Measurements from ENCODE around the gene NLE1. TPM values are rescaled to one million over a fixed set of nuclear protein-coding genes. Genes with fewer than 3 reads are reported as not detected.

Gene NLE1
- total RNA-seq, 4 donors from 2014 or later, result 5.1 to 11.7 (median 8.3) TPM

- H3K4me1 ChIP-seq, result no peaks in the 10 kb centered on the region
- H3K4me3 ChIP-seq, result no peak overlapping the region
- H3K36me3 ChIP-seq, result peaks cover 0 to 30% (median 0%) of the 10 kb centered on the region in 3 donors
- TF ChIP-seq CTCF (IDR thresholded peaks at IDR 0.05), result no peak
- TF ChIP-seq POLR2A (IDR thresholded peaks at IDR 0.05), result no peak
- no peaks in the 10 kb centered on the region for H3K9me3 ChIP-seq
- no peak overlapping the region for H3K27ac ChIP-seq
- no peak for DNase-seq
- no peaks in the 10 kb centered on the region for H3K27me3 ChIP-seq
Observed at GRCh38 chr17:35129973-35130351, 12.1 kb downstream of the NLE1 start.

GRCh38 chr17:35129154-35129972 is 12.7 kb downstream of the NLE1 start:
- Histone ChIP-seq H3K27me3 (no peaks in the 10 kb centered on the region), H3K4me1 (no peaks in the 10 kb centered on the region), H3K9me3 (no peaks in the 10 kb centered on the region), H3K36me3 (peaks cover 0 to 24% (median 0%) of the 10 kb centered on the region in 3 donors), H3K4me3 (no peak overlapping the region), H3K27ac (no peak overlapping the region)
- no peak for TF ChIP-seq POLR2A (IDR thresholded peaks at IDR 0.05)
- no peak for TF ChIP-seq CTCF (IDR thresholded peaks at IDR 0.05)
- DNase-seq, result no peak

GRCh38 chr17:35127751-35128514 is 14.2 kb downstream of the NLE1 start:
- H3K4me3 ChIP-seq, result no peak overlapping the region
- no peaks in the 10 kb centered on the region for H3K27me3 ChIP-seq
- no peak for TF ChIP-seq POLR2A (IDR thresholded peaks at IDR 0.05)
- no peak for TF ChIP-seq CTCF (IDR thresholded peaks at IDR 0.05)
- no peaks in the 10 kb centered on the region for H3K9me3 ChIP-seq
- no peak overlapping the region for H3K27ac ChIP-seq
- H3K36me3 ChIP-seq, result peaks cover 0 to 9% (median 0%) of the 10 kb centered on the region in 3 donors
- no peaks in the 10 kb centered on the region for H3K4me1 ChIP-seq
- no peak for DNase-seq

- H3K27me3 ChIP-seq, result no peaks in the 10 kb centered on the region
- no peak for DNase-seq
- H3K9me3 ChIP-seq, result no peaks in the 10 kb centered on the region
- H3K4me1 ChIP-seq, result peaks cover 4 to 15% (median 9%) of the 10 kb centered on the region in 4 donors
- H3K27ac ChIP-seq, result no peak within 1 kb of the TSS
- no peak for TF ChIP-seq CTCF (IDR thresholded peaks at IDR 0.05)
- H3K36me3 ChIP-seq, result no peaks in the 10 kb centered on the region
- no peak within 1 kb of the TSS for H3K4me3 ChIP-seq
Observed at GRCh38 chr17:35121315-35121714, 20.8 kb downstream of the NLE1 start, which contains the start of gene FNDC8. TSS of gene FNDC8 (plus strand) at chr17:35121615. CDS start at chr17:35121694, 79 bp downstream.

GRCh38 chr17:35119370-35120165 is 22.5 kb downstream of the NLE1 start, which contains the start of gene RAD51D:
TSS of gene RAD51D (minus strand) at chr17:35119860. CDS start at chr17:35119613, 247 bp downstream.
- peak; percentile 77 to 89 (median 87) for DNase-seq
- Histone ChIP-seq H3K4me1 (peaks cover 4 to 15% (median 9%) of the 10 kb centered on the region in 4 donors), H3K9me3 (no peaks in the 10 kb centered on the region), H3K27ac (peak within 1 kb of the TSS; percentile 71 to 87 (median 76)), H3K27me3 (no peaks in the 10 kb centered on the region), H3K4me3 (peak within 1 kb of the TSS; percentile 67 to 82 (median 78)), H3K36me3 (no peaks in the 10 kb centered on the region)
- TF ChIP-seq POLR2A (IDR thresholded peaks at IDR 0.05), result peak in 1 of 2 donors; percentile 10
- peak; percentile 88 to 98 (median 96) for TF ChIP-seq CTCF (IDR thresholded peaks at IDR 0.05)

All from Peyer's patch (tissue), 4 donors.